ENCODE data around the gene GBGT1.

Gene GBGT1

GRCh38 chr9:133162861-133163503, 732 bp downstream of the GBGT1 start:
- no peak for DNase-seq (ENCODE audit: low read depth in 2 of 2)

- DNase-seq (ENCODE audit: low read depth in 2 of 2), result no peak
Measured at GRCh38 chr9:133161547-133161950, 2.2 kb downstream of the GBGT1 start.

- DNase-seq (ENCODE audit: low read depth in 2 of 2), result no peak
Measured at GRCh38 chr9:133160742-133161546, 2.8 kb downstream of the GBGT1 start.

GRCh38 chr9:133158695-133159094, 5.0 kb downstream of the GBGT1 start:
- DNase-seq (ENCODE audit: low read depth in 2 of 2), result no peak

- no peak for DNase-seq (ENCODE audit: low read depth in 2 of 2)
Measured at GRCh38 chr9:133155156-133155555, 8.6 kb downstream of the GBGT1 start.

GRCh38 chr9:133154097-133154989, 9.4 kb downstream of the GBGT1 start:
- no peak for DNase-seq (ENCODE audit: low read depth in 2 of 2)

- DNase-seq (ENCODE audit: low read depth in 2 of 2), result no peak
Measured at GRCh38 chr9:133153227-133154096, 10.3 kb downstream of the GBGT1 start.

GRCh38 chr9:133151601-133152525, 11.9 kb downstream of the GBGT1 start:
- no peak for DNase-seq (ENCODE audit: low read depth in 2 of 2)

- no peak for DNase-seq (ENCODE audit: low read depth in 2 of 2)
Measured at GRCh38 chr9:133151041-133151440, 12.7 kb downstream of the GBGT1 start.

- peak; percentile 61 to 68 for DNase-seq (ENCODE audit: low read depth in 2 of 2)
Measured at GRCh38 chr9:133149130-133150015, 14.3 kb downstream of the GBGT1 start.

- DNase-seq (ENCODE audit: low read depth in 2 of 2), result no peak
Measured at GRCh38 chr9:133148199-133149129, 15.2 kb downstream of the GBGT1 start.

GRCh38 chr9:133147412-133148198, 16.1 kb downstream of the GBGT1 start:
- DNase-seq (ENCODE audit: low read depth in 2 of 2), result peak; percentile 52 to 73

- no peak for DNase-seq (ENCODE audit: low read depth in 2 of 2)
Measured at GRCh38 chr9:133146746-133147411, 16.8 kb downstream of the GBGT1 start.

GRCh38 chr9:133144904-133145851, 18.5 kb downstream of the GBGT1 start:
- DNase-seq (ENCODE audit: low read depth in 2 of 2), result no peak

- DNase-seq (ENCODE audit: low read depth in 2 of 2), result peak; percentile 76 to 88
Measured at GRCh38 chr9:133144142-133144903, 19.4 kb downstream of the GBGT1 start.
